Spleen (tissue), 11 donors: ENCODE data around the gene CCDC152. TPM values are rescaled to one million over a fixed set of nuclear protein-coding genes. Genes with fewer than 3 reads are reported as not detected.
A peak's percentile ranks its signal among the peaks of the same experiment; 100 is the strongest.
"Not testable (repeated sequence)": the region's sequence is repeated elsewhere in the genome, so short reads cannot be mapped to it uniquely, and the experiment has no call there.

ENCODE experiments used
- DNase-seq: peaks from one replicate; pipeline ENCODE4 v3.0.0-alpha.2; 2020
- H3K27ac ChIP-seq, 8 donors: fragments of 200-600 bp; sonication (generic) in 7 of 8; 1 replicate in 4 of 8; 2 replicates in 4 of 8; pipeline versions ENCODE4 v1.5.0 to v1.8.0; 2016 to 2021; ENCODE audit warnings: inconsistent platforms in 4 of 8, mild to moderate bottlenecking in 4 of 8, moderate library complexity in 1 of 8
- H3K27me3 ChIP-seq, 7 donors: fragments of 200-600 bp; sonication (generic) in 6 of 7; replicated peaks in 1 of 7; 1 replicate in 4 of 7; 2 replicates in 3 of 7; pipeline versions ENCODE4 v1.5.0 to v1.8.0; 2016 to 2021; ENCODE audit warnings: inconsistent platforms in 3 of 7, mild to moderate bottlenecking in 1 of 7
- H3K36me3 ChIP-seq, 6 donors: fragments of 200-600 bp; sonication (generic) in 5 of 6; 1 replicate in 4 of 6; 2 replicates in 2 of 6; pipeline versions ENCODE4 v1.5.0 to v1.8.0; 2016 to 2021; ENCODE audit warnings: inconsistent platforms in 2 of 6
- H3K4me1 ChIP-seq, 6 donors: fragments of 200-600 bp; sonication (generic) in 5 of 6; 1 replicate in 3 of 6; 2 replicates in 3 of 6; pipeline versions ENCODE4 v1.5.0 to v1.8.0; 2016 to 2021; ENCODE audit warnings: inconsistent platforms in 3 of 6
- H3K4me3 ChIP-seq, 8 donors: fragments of 200-600 bp; sonication (generic) in 7 of 8; 1 replicate in 4 of 8; 2 replicates in 4 of 8; pipeline versions ENCODE4 v1.5.0 to v1.8.0; 2016 to 2021; ENCODE audit warnings: inconsistent platforms in 4 of 8, mild to moderate bottlenecking in 4 of 8, moderate library complexity in 2 of 8
- H3K9me3 ChIP-seq, 8 donors: fragments of 200-600 bp; sonication (generic) in 7 of 8; 1 replicate in 4 of 8; 2 replicates in 4 of 8; pipeline versions ENCODE4 v1.5.0 to v1.8.0; 2016 to 2021; ENCODE audit warnings: inconsistent platforms in 4 of 8
- POLR2A ChIP-seq, 3 donors: fragments of 450-650 bp; IDR thresholded peaks; one replicate each; pipeline ENCODE4 v1.5.1; 2017; ENCODE audit warnings: antibody characterized with exemption in 3 of 3, mild to moderate bottlenecking in 1 of 3
- POLR2AphosphoS5 ChIP-seq, 3 donors: sonication (generic); formaldehyde crosslinking; IDR thresholded peaks; one replicate each; pipeline ENCODE4 v1.5.1; 2017; ENCODE audit warnings: antibody characterized with exemption in 3 of 3
- WGBS, 5 donors: extraction: QIAGEN DNeasy Blood & Tissue Kit in 3 of 5; methylation state at CpG; one replicate each; pipeline versions ENCODE4 v1.1.5 to v1.1.7; 2013 to 2018; 5-methylcytosine and 5-hydroxymethylcytosine counted together
- intact Hi-C: fragments of 100-400 bp; cut with DNase I; formaldehyde crosslinking; loops from one replicate; pipeline ENCODE4 v1.15.0; 2023; ENCODE audit warnings: low total_unique reads
- polyA plus RNA-seq, 3 donors: library from polyadenylated mRNA; stranded (reverse); fragments of 200-250 nt; gene quantifications; one replicate each; pipeline ENCODE4 v1.2.1, GENCODE V29; 2013
- total RNA-seq, 7 donors: library from RNA; depleted of rRNA in 3 of 7; stranded (reverse); fragments of >200 nt in 3 of 7; fragmentation: NEBNext Ultra II Directional in 4 of 7; extraction: Animal tissue kit (Norgen Biotek cat#: 25700) in 4 of 7; gene quantifications; one replicate each; pipeline versions ENCODE4 v1.1.0 to v1.2.1, GENCODE V29; 2016 to 2021
- TF ChIP-seq, protein P1 (sequence below), 11 experiments: fragments of 200-600 bp in 7 of 11; fragments of 450-650 bp in 4 of 11; sonication (generic) in 4 of 11; IDR thresholded peaks in 8 of 11; conservative IDR thresholded peaks in 3 of 11; 1 replicate in 7 of 11; 2 replicates in 4 of 11; pipeline versions ENCODE4 v1.4.0 to v1.8.0; 2016 to 2021; ENCODE audit warnings: antibody characterized with exemption in 11 of 11, inconsistent platforms in 4 of 11, mild to moderate bottlenecking in 1 of 11
- donor health status: healthy with polysubstance abuse.
- donor health status: DM: no; HTN: no; CAD: no; lungs with moderate emphysema.
- donor health status: DM: no; HTN: no; CAD: no.
- donor health status: Bipolar disorder and iron deficiency.
- donor health status: healthy.
- donor health status: DM: no; HTN: no; CAD: no.
- donor health status: DM: yes; HTN: yes; CAD: no.

CCDC152 gene
- total and polyA plus RNA-seq, 10 donors, result 0.46 to 3.4 (median 1.8) TPM

DNA sequence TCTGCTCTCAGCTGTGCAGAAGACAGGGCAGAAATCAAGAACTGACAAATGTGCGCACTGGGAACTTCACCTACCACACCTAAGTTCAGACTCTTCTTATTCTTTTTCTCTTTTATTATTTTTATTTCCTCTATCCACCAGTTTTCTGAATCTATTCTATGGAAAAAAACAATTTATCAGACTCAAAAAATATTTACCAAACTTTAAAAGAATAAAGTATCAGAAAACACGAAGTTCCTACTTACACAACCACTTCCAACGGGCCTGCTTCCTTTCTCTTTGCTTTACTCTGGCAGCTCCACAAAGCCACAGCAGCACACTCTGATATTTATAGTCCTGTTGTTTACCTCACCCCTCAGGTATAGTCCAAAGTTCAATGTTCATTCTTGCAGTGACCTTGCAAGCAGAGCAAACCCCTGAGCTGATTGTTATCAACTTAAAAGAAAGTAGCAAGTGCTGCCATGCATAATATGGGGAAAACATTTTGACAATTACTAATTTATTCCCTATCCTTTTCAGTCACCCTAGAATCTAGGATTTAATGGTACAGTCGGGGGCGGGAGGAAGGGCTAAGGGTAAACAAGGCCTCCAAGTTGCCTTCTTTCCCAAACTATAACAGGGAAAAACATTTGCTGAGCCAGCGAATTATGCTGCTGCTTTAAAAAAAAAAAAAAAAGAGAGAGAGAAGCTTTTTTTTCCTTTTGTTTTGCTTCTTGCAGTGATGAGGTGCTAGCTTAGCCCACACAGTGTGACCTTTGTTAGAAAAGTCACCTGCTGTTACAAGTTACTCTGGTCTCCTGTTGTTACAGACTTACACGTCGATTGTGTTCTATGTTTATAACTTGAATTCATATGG is 55.2 kb downstream of the CCDC152 start, which contains the start of gene SELENOP:
Gene SELENOP (minus strand): TSS at position 302 of the 856 bp plus-strand sequence. CDS start 3,539 bp downstream, outside the sequence.
- peak within 1 kb of the TSS; percentile 4 to 88 (median 76) for H3K27ac ChIP-seq

DNA sequence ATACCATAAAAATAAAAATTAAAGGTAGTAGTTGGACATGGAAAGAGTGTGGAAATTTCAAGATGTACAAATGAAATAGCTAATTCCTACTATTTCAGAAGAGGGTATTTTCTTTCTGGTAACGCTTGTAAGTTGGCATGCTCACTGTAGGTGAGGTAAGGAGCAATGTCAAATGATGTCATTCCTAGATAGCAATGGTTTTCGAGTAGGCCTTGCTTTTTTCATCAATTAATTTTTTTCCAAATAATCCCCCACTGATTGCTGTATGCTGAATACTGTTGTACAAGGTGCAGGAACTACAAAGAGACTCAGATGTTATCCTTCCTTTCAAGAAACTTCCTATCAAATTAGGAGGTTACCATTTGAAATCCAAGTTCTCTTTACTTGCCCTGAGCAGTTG is 56.0 kb downstream of the CCDC152 start:
- H3K27ac ChIP-seq, result peak overlapping the region in 7 of 8 donors; percentile 71 to 88 (median 78)

More for the DNA sequence above, 55.2 kb downstream of the CCDC152 start, which contains the start of gene SELENOP:
- Histone ChIP-seq H3K27me3 (no peaks in the 10 kb centered on the region), H3K36me3 (peaks cover 0 to 10% (median 0%) of the 10 kb centered on the region in 6 donors), H3K4me3 (peak within 1 kb of the TSS; percentile 24 to 73 (median 43)), H3K4me1 (peaks cover 0 to 27% (median 13%) of the 10 kb centered on the region in 6 donors), H3K9me3 (no peaks in the 10 kb centered on the region)
- no peak for DNase-seq
- TF ChIP-seq, protein P1, sequence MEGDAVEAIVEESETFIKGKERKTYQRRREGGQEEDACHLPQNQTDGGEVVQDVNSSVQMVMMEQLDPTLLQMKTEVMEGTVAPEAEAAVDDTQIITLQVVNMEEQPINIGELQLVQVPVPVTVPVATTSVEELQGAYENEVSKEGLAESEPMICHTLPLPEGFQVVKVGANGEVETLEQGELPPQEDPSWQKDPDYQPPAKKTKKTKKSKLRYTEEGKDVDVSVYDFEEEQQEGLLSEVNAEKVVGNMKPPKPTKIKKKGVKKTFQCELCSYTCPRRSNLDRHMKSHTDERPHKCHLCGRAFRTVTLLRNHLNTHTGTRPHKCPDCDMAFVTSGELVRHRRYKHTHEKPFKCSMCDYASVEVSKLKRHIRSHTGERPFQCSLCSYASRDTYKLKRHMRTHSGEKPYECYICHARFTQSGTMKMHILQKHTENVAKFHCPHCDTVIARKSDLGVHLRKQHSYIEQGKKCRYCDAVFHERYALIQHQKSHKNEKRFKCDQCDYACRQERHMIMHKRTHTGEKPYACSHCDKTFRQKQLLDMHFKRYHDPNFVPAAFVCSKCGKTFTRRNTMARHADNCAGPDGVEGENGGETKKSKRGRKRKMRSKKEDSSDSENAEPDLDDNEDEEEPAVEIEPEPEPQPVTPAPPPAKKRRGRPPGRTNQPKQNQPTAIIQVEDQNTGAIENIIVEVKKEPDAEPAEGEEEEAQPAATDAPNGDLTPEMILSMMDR (IDR thresholded peaks at IDR 0.05 in 8 of 11, conservative IDR thresholded peaks at IDR 0.05 in 3 of 11), result no peak
- TF ChIP-seq POLR2AphosphoS5 (IDR thresholded peaks at IDR 0.05), result peak in 1 of 3 donors; percentile 94
- peak in 2 of 3 donors; percentile 79 to 96 for TF ChIP-seq POLR2A (IDR thresholded peaks at IDR 0.05)
- intact Hi-C loops, result loop anchor here (10.0 kb wide), 1 partner anchor 63 kb away; no protein-coding TSS in a partner anchor
- WGBS, 5 donors, result 16 to 29% (median 22%) methylated on average over 8 of the region's 8 CpGs

DNA sequence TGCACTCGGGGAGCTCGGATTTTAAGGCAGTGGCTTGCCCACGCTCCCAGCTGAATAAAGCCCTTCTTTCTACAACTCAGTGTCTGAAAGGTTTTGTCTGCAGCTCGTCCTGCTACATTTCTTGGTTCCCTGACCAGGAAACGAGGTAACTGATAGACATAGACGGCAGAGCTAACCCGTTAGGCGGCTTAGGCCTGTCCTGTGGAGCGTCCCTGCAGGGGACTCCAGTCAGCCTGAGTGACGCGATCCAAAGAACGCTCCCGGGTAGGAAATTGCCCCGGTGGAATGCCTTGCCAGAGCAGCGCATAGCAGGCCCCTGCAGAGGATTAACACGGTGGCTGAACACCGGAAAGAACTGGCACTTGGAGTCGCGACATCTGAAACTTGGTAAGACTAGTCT is 56.9 kb downstream of the CCDC152 start:
- H3K27ac ChIP-seq, result no peak overlapping the region
- TF ChIP-seq, protein P1 (IDR thresholded peaks at IDR 0.05 in 8 of 11, conservative IDR thresholded peaks at IDR 0.05 in 3 of 11), result no peak
- TF ChIP-seq POLR2A (IDR thresholded peaks at IDR 0.05), result no peak
- no peak for TF ChIP-seq POLR2AphosphoS5 (IDR thresholded peaks at IDR 0.05)
- DNase-seq, result no peak
- intact Hi-C loops, result loop anchor here (10.0 kb wide), 1 partner anchor 61 kb away; no protein-coding TSS in a partner anchor
- no peaks in the 10 kb centered on the region for H3K9me3 ChIP-seq
- no peaks in the 10 kb centered on the region for H3K27me3 ChIP-seq
- 87 to 93% (median 92%) methylated on average over 19 of the region's 19 CpGs for WGBS, 5 donors
- H3K4me3 ChIP-seq, result no peak overlapping the region
- H3K36me3 ChIP-seq, result no peaks in the 10 kb centered on the region
- H3K4me1 ChIP-seq, result peaks cover 0 to 17% (median 7%) of the 10 kb centered on the region in 6 donors

More for the DNA sequence above, 56.0 kb downstream of the CCDC152 start:
- no peaks in the 10 kb centered on the region for H3K27me3 ChIP-seq
- peaks cover 0 to 6% (median 0%) of the 10 kb centered on the region in 6 donors for H3K36me3 ChIP-seq
- H3K4me3 ChIP-seq, result peak overlapping the region in 1 of 8 donors; percentile 73
- TF ChIP-seq POLR2A (IDR thresholded peaks at IDR 0.05), result no peak
- TF ChIP-seq, protein P1 (IDR thresholded peaks at IDR 0.05 in 8 of 11, conservative IDR thresholded peaks at IDR 0.05 in 3 of 11), result no peak
- no peak for TF ChIP-seq POLR2AphosphoS5 (IDR thresholded peaks at IDR 0.05)
- H3K9me3 ChIP-seq, result no peaks in the 10 kb centered on the region
- intact Hi-C loops, result loop anchor here (10.0 kb wide), 1 partner anchor 62 kb away; no protein-coding TSS in a partner anchor
- 74 to 91% (median 89%) methylated on average over 2 of the region's 2 CpGs for WGBS, 5 donors
- H3K4me1 ChIP-seq, result peaks cover 0 to 25% (median 11%) of the 10 kb centered on the region in 6 donors
- no peak for DNase-seq

DNA sequence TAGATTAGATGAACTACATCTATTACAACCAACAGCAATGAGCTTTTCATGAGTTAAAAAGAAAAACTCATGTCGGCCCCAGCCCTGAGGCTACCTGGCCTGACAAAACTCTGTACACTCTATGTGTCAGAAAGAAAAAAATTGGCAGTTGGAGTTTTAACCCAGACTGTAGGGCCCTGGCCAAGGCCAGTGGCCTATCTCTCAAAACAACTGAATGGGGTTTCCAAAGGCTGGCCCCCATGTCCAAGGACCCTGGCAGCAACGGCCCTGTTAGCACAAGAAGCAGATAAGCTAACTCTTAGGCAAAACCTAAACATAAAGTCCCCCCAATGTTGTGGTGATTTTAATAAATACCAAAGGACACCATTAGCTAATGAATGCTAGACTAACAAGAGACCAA is 59.9 kb downstream of the CCDC152 start:
- peaks cover 0 to 10% (median 3%) of the 10 kb centered on the region in 6 donors for H3K4me1 ChIP-seq
- 83 to 94% (median 89%) methylated on average over 2 of the region's 2 CpGs for whole genome bisulfite sequencing, 5 donors
- H3K36me3 ChIP-seq, H3K27me3 ChIP-seq, DNase-seq, H3K4me3 ChIP-seq, H3K27ac ChIP-seq, H3K9me3 ChIP-seq: not testable (repeated sequence)
- intact Hi-C loops, result loop anchor here (10.0 kb wide), 1 partner anchor 58 kb away; no protein-coding TSS in a partner anchor
